IPS DF 6.9 (cell line): ENCODE results near the gene MISP3.
A peak's percentile ranks its signal among the peaks of the same experiment; 100 is the strongest.

ENCODE experiments used
- DNase-seq: peaks from one replicate; pipeline ENCODE4 v3.0.0-alpha.2; 2013; ENCODE audit warnings: low read depth, low spot score
- H3K27ac ChIP-seq: one replicate; pipeline ENCODE4 v1.5.1; 2013; ENCODE audit warnings: low read length, control low read depth
- H3K27me3 ChIP-seq: 2 replicates; pipeline ENCODE4 v1.6.1; 2013; ENCODE audit warnings: mild to moderate bottlenecking, low read length; ENCODE audit not compliant: control insufficient read depth, insufficient read depth
- H3K36me3 ChIP-seq: 2 replicates; pipeline ENCODE4 v1.6.1; 2013; ENCODE audit warnings: low read length; ENCODE audit not compliant: control insufficient read depth, insufficient read depth
- H3K4me1 ChIP-seq: 2 replicates; pipeline ENCODE4 v1.6.1; 2013; ENCODE audit warnings: low read length; ENCODE audit not compliant: control insufficient read depth, insufficient read depth
- H3K4me3 ChIP-seq: 2 replicates; pipeline ENCODE4 v1.5.1; 2013; ENCODE audit warnings: mild to moderate bottlenecking, low read length
- H3K9me3 ChIP-seq: 2 replicates; pipeline ENCODE4 v1.6.1; 2013; ENCODE audit warnings: low read length, inconsistent platforms; ENCODE audit not compliant: control insufficient read depth, insufficient read depth
- WGBS: extraction: QIAGEN DNeasy Blood & Tissue Kit; methylation state at CpG from one replicate; pipeline ENCODE4 v1.1.7; 2013; ENCODE audit warnings: mixed read lengths, missing lambda C conversion rate; ENCODE audit not compliant: insufficient read length, insufficient coverage; 5-methylcytosine and 5-hydroxymethylcytosine counted together

MISP3 gene

DNA sequence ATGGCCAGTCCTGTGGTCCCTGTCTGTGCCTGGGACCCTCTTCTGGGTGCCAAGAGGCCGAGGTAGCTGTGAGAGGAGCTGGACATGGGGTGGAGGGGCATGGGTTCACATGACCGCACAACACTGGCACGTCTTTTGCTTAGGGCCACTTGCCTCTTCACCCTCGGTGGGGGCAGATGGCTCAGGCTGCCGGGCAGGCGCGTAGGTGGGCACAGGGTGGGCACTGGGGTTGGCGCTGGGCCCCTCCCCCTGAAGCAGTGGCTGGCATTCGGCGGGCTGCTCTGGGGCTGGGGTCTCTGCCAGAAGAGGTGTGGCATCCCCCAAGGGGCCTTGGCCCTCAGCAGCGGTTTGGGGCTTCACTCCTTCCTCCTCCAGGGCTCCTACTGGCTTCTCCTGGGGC, 19.1 kb upstream of the MISP3 start:
- Histone ChIP-seq H3K4me1 (no peaks in the 10 kb centered on the region), H3K9me3 (no peaks in the 10 kb centered on the region), H3K27ac (no peak overlapping the region), H3K36me3 (no peaks in the 10 kb centered on the region; the same call in 1 of the 2 replicates), H3K4me3 (no peak overlapping the region), H3K27me3 (peaks cover 3% of the 10 kb centered on the region; the same call in 1 of the 2 replicates)
- no CpG with 5 or more reads among the region's 11 CpGs for WGBS
- no peak for DNase-seq

GRCh38 chr19:14054099-14054498, 18.5 kb upstream of the MISP3 start:
- Histone ChIP-seq H3K27me3 (peaks cover 6% of the 10 kb centered on the region; the same call in 1 of the 2 replicates), H3K4me3 (no peak overlapping the region), H3K9me3 (no peaks in the 10 kb centered on the region), H3K27ac (no peak overlapping the region), H3K4me1 (no peaks in the 10 kb centered on the region), H3K36me3 (no peaks in the 10 kb centered on the region; the same call in 1 of the 2 replicates)
- no peak for DNase-seq
- WGBS: no CpG with 5 or more reads among the region's 6 CpGs

- Histone ChIP-seq H3K36me3 (no peaks in the 10 kb centered on the region; the same call in 1 of the 2 replicates), H3K9me3 (no peaks in the 10 kb centered on the region), H3K27me3 (peaks cover 6% of the 10 kb centered on the region; the same call in 1 of the 2 replicates), H3K4me1 (no peaks in the 10 kb centered on the region), H3K27ac (no peak overlapping the region), H3K4me3 (no peak overlapping the region)
- no CpG with 5 or more reads among the region's 11 CpGs for WGBS
- no peak for DNase-seq
These were observed 17.9 kb upstream of the MISP3 start for GRCh38 chr19:14054721-14055120.

GRCh38 chr19:14055396-14055795, 17.2 kb upstream of the MISP3 start:
- Histone ChIP-seq H3K27me3 (peaks cover 6% of the 10 kb centered on the region; the same call in 1 of the 2 replicates), H3K36me3 (no peaks in the 10 kb centered on the region; the same call in 1 of the 2 replicates), H3K4me3 (no peak overlapping the region), H3K9me3 (no peaks in the 10 kb centered on the region), H3K27ac (no peak overlapping the region), H3K4me1 (no peaks in the 10 kb centered on the region)
- WGBS: no CpG with 5 or more reads among the region's 3 CpGs
- DNase-seq: no peak

GRCh38 chr19:14056069-14056666, 16.4 kb upstream of the MISP3 start:
- no peak overlapping the region for H3K4me3 ChIP-seq
- H3K27me3 ChIP-seq: peaks cover 6% of the 10 kb centered on the region; the same call in 1 of the 2 replicates
- H3K9me3 ChIP-seq: no peaks in the 10 kb centered on the region
- H3K36me3 ChIP-seq: no peaks in the 10 kb centered on the region
- no peak for DNase-seq
- WGBS: no CpG with 5 or more reads among the region's 10 CpGs
- H3K27ac ChIP-seq: no peak overlapping the region
- no peaks in the 10 kb centered on the region for H3K4me1 ChIP-seq

GRCh38 chr19:14056741-14057356, 15.7 kb upstream of the MISP3 start:
- no CpG with 5 or more reads among the region's 19 CpGs for WGBS
- Histone ChIP-seq H3K36me3 (no peaks in the 10 kb centered on the region), H3K4me3 (peak overlapping the region; percentile 61; the same call in 1 of the 2 replicates), H3K27me3 (peaks cover 6% of the 10 kb centered on the region; the same call in 1 of the 2 replicates), H3K4me1 (peaks cover 2% of the 10 kb centered on the region; the same call in 1 of the 2 replicates), H3K27ac (no peak overlapping the region), H3K9me3 (no peaks in the 10 kb centered on the region)
- no peak for DNase-seq

GRCh38 chr19:14058182-14059092, 14.1 kb upstream of the MISP3 start:
- H3K27ac ChIP-seq: no peak overlapping the region
- peaks cover 6% of the 10 kb centered on the region; the same call in 1 of the 2 replicates for H3K27me3 ChIP-seq
- H3K36me3 ChIP-seq: no peaks in the 10 kb centered on the region
- H3K9me3 ChIP-seq: no peaks in the 10 kb centered on the region
- 100% methylated on average over 3 of the region's 17 CpGs for WGBS
- H3K4me1 ChIP-seq: peaks cover 2% of the 10 kb centered on the region; the same call in 1 of the 2 replicates
- peak overlapping the region; percentile 61; the same call in 1 of the 2 replicates for H3K4me3 ChIP-seq
- DNase-seq: no peak

DNA sequence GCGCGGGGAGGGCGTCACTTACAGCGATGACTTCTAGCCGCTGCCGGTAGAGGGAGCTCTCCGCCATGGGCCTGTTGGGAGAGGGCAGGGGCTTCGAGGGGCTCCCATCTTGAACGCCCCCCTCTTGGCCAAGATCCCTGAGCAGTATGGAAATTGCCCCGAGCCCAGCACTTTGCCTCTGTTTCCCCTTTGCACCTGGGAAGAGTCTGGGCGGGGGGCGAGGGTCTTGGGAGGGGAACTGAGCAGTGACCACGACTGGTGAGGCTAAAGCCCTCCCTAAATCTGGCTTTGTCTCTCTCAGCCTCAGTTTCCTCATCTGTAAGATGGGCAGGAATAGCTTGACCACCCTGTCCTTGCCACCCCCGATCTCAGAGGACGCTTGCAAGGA, 13.5 kb upstream of the MISP3 start:
- Histone ChIP-seq H3K27ac (no peak overlapping the region), H3K9me3 (no peaks in the 10 kb centered on the region), H3K36me3 (no peaks in the 10 kb centered on the region), H3K27me3 (peaks cover 6% of the 10 kb centered on the region; the same call in 1 of the 2 replicates), H3K4me1 (peaks cover 2% of the 10 kb centered on the region; the same call in 1 of the 2 replicates), H3K4me3 (no peak overlapping the region)
- WGBS: no CpG with 5 or more reads among the region's 15 CpGs
- DNase-seq: no peak

DNA sequence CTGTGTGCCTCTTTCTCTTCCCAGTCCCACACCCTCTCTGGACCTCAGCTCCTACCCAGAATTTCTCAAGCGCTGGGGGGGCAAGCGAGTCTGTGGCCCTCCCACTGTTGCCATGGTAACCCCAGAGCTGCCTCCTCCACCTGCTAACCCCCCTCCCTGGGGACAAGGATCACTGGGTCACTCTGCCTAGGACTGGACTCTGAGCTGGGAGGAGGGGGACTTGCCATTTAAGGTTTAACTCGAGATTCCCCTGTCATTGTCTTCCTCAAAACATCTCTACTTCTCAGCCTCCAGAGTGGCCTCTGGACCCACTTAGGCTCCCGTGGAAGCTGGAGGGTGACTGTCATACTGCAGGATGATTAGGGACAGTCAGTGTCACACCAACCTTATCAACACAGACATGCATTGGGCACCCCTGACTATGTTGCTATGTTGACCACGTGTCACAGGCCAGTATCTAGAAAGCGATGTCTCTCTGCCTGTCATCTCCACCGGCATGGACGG, 12.9 kb upstream of the MISP3 start:
- WGBS: no CpG with 5 or more reads among the region's 8 CpGs
- Histone ChIP-seq H3K36me3 (no peaks in the 10 kb centered on the region), H3K4me3 (no peak overlapping the region), H3K27ac (no peak overlapping the region), H3K4me1 (peaks cover 2% of the 10 kb centered on the region; the same call in 1 of the 2 replicates), H3K9me3 (no peaks in the 10 kb centered on the region), H3K27me3 (peaks cover 6% of the 10 kb centered on the region; the same call in 1 of the 2 replicates)
- no peak for DNase-seq
